HL-60/S4 treated with retinoic acid at 250 ng/mL for 4 days and 3 days (cell line): ENCODE results near the gene TMEM213.

Experiments
- in situ Hi-C: fragments of 300-500 bp; cut with MboI; formaldehyde crosslinking; loops from 2 replicates; pipeline ENCODE4 v1.7.0; 2022; ENCODE audit warnings: low sequenced_read_pairs

TMEM213 gene

GRCh38 chr7:138871065-138871813, 73.4 kb downstream of the TMEM213 start:
- in situ Hi-C loops: loop anchor here (25.0 kb wide), 1 partner anchor 959 kb away; no protein-coding TSS in a partner anchor

- in situ Hi-C loops: loop anchor here (25.0 kb wide), 1 partner anchor 959 kb away; no protein-coding TSS in a partner anchor
Observed at GRCh38 chr7:138871814-138872090, 74.0 kb downstream of the TMEM213 start.

DNA sequence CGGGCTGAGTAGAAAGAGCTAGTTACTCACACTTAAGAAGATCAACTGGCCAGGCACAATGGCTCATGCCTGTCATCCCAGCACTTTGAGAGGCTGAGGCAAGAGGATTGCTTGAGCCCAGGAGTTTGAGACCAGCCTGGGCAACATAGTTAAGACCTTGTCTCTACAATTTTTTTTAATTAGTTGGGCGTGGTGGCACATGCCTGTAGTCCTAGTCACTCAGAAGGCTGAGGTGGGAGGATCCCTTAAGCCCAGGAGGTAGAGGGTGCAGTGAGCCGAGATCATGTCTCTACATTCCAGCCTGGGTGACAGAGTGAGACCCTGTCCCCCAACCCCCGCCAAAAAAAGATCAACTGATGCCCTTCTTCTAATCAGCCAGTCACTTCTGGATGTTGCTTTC, 74.8 kb downstream of the TMEM213 start:
- in situ Hi-C loops: loop anchor here (25.0 kb wide), 1 partner anchor 960 kb away; no protein-coding TSS in a partner anchor

DNA sequence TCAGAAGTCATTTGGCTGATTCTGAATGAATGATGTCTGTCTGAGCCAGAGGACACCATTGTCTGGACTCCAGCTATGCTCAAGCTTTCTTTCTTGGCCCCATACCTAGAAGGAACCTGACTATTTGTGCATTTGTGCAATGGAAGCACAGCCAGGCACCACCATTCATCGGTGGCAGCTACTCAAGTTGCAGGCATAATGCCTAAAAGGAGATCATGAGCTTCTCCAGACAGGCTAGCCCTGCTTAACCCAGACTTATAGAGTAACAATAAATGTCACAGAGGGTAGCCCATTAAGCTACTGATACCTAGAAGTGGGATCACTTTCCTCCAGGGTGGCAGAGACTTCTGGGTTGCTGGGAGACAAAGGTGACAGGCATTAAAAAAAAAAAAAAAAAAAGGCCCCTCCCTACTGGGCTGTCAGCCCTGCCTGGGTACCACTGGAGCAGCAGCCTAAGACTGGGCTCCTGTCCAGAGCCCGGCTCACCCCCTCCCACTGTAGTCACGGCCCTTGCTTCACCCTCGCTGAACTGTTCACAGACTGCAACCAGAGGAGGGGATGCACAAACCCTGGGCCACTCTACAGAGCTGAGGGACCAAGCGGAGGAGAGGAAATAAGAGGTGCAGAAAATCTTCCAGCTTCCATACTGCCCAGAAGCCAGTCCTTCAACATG, 75.6 kb downstream of the TMEM213 start:
- in situ Hi-C loops: loop anchor here (25.0 kb wide), 1 partner anchor 961 kb away; no protein-coding TSS in a partner anchor

GRCh38 chr7:138875794-138876193, 78.0 kb downstream of the TMEM213 start:
- in situ Hi-C loops: no loop called here

GRCh38 chr7:138876326-138876725, 78.5 kb downstream of the TMEM213 start:
- in situ Hi-C loops: no loop called here

GRCh38 chr7:138878051-138878450, 80.3 kb downstream of the TMEM213 start:
- in situ Hi-C loops: no loop called here

- in situ Hi-C loops: no loop called here
Observed at GRCh38 chr7:138878856-138879255, 81.1 kb downstream of the TMEM213 start.

GRCh38 chr7:138879356-138879755, 81.6 kb downstream of the TMEM213 start:
- in situ Hi-C loops: no loop called here

DNA sequence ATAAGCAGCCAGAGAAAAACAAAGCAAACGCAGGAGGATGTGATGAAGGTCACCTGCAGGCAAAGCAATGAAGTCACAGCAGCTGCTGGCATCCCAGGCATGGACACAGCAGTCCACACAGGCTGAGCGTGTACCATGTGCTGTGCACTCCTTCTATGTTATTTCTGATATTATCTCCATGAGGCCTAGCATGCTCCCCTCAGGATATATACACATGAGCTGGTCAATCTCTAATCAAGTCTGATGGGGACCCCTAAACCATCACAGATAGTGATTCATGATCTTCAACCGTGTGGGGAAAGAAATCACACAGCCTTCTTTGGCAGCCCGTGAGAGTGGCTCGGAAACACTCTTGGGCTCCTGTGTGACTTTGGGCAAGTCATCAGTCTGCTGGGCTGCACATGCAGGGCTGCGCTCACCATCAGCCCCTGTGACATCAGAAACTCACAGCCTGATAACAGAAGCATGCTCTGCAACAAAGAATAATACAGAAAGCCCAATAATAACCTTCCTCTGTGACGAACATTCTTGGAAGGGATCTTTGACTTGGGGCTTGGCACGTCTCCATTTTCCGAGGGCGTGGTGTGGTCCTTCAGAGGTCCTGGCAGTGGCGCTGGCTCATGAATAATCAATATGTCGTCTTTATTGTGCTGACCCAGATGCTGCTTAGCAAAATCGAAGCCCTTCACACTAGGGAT, 83.2 kb downstream of the TMEM213 start:
- in situ Hi-C loops: no loop called here

DNA sequence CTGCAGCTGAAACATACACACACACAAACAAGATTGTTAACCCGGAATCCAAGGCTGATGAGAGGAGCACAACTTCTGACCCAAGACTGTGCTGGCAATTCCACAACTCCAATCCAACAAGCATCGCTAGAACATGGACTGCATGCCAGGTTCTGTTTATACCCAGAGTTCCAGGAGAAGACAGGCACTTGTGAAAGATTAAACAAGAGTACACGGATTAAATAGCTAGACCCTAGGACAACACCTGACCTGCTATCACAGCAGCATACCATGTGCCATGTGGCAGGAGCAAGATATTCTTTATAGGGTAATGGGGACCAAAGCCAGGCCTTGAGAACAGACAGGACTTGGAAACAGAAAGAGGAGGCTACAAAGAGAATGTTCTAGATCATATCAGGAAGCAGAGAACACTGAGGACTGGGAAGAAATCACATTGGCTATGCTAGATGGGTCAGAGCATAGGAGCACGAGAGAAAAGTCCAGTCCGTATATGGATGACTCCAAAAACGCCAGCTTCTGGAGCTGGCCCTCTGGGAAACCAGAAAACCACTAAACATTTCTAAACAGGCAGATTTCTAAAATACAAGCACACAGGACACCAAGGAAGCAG, 83.9 kb downstream of the TMEM213 start:
- in situ Hi-C loops: no loop called here

DNA sequence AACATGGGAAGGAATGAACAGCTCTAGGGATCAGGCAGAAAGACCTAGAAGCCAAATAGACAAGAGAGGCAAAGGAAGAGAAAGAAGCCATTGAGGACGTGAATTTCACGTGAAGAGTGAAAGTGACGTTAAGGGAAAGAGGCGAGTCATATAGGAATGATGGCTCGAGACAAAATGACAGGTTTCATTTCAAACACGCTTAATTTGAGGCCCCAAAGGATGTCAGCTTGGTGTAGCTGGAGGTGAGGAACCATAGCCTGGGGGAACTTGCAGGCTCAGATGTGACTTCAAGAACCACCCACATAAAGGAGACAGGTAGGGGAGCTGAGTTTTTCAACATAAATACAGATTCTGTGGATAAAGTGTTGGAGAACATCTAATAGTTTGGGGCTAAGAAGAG, 84.5 kb downstream of the TMEM213 start:
- in situ Hi-C loops: no loop called here

DNA sequence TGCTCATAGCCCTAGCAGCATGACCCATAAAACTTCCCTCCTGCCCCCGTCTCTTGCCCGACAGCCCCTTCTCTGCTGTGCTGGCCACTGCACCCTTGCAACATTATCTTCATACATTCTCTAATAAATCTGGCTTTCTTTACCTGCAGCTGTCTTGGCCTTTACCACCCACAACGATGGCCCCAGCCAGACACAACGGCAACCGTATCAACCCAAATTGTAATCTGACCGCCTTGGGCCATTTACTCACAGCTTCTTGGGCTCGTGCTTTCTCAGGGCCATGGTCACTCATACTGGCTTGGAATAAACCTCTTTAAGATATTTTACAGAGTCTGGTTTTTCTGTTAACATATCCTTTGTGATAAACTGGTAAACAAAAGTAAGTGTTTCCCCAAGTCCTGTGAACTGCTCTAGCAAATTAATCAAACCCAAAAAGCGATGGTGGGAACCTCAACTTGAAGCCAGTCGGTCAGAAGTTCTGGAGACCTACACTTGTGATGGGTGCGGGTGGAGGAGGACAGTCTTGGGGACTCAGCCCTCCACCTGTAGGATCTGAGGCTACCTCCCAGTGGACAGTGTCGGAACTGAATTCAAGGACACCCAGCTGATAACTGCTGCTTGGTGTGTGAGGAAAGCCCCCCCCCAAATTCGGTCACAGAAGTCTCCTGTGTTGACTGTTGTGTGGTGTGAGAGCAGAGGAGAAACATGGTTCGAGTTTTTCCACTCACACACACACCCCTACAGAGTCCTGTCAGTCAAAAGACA, 87.8 kb downstream of the TMEM213 start:
- in situ Hi-C loops: no loop called here

DNA sequence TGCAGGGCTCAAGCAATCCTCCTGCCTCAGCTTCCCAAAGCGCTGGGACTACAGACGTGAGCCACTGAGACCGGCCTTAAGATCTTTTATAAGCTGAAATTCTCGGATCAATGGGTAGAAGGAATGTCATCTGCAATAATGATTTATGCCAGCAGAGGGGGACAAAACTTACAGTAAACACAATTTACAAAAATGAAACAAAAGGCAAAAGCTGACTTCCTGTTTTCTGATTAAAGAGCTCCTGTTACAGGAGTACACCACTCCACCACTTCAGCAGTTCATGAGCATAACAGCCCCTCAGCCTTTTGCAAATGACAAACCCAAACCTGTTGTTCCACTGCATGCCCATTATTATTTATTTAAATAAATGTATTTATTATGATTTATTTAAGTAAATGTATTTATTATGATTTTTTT, 88.7 kb downstream of the TMEM213 start:
- in situ Hi-C loops: no loop called here

DNA sequence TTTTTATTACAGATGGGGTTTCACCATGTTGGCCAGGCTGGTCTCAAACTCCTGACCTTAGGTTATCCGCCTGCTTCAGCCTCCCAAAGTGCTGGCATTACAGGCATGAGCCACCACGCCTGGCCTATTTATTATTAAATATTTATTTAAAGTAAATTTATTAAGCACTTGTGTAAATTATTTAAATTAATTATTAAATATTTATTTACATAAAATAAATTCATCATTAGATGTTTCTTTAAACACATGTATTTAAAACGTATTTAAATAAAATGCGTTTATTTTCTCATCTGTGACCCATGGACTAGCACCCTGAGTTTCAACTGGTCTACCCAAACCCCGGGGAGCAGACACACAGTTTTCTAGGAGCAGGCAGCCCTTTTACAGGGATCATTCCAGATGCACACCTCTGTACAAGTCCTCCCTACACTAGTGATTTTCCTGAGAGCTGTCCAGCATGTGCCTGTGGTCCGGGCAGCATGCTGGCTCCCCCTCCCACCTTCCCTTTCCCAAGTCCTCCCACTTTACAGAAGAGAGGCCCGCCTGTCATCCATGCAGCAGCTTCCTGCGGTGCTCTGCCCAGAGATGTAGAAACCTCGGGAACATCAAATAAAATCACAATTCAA, 89.4 kb downstream of the TMEM213 start:
- in situ Hi-C loops: no loop called here
